22Rv1 (cell line): ENCODE results near the gene EBI3.

Source experiments
- ZFX ChIP-seq: fragments of 450-650 bp; IDR thresholded peaks from 2 replicates; pipeline ENCODE4 v1.6.1; 2017; ENCODE audit warnings: antibody characterized with exemption, borderline replicate concordance
- TF ChIP-seq, protein P1 (sequence below): fragments of 450-650 bp; IDR thresholded peaks from 2 replicates; pipeline ENCODE4 v1.5.1; 2017; ENCODE audit warnings: mild to moderate bottlenecking

DNA sequence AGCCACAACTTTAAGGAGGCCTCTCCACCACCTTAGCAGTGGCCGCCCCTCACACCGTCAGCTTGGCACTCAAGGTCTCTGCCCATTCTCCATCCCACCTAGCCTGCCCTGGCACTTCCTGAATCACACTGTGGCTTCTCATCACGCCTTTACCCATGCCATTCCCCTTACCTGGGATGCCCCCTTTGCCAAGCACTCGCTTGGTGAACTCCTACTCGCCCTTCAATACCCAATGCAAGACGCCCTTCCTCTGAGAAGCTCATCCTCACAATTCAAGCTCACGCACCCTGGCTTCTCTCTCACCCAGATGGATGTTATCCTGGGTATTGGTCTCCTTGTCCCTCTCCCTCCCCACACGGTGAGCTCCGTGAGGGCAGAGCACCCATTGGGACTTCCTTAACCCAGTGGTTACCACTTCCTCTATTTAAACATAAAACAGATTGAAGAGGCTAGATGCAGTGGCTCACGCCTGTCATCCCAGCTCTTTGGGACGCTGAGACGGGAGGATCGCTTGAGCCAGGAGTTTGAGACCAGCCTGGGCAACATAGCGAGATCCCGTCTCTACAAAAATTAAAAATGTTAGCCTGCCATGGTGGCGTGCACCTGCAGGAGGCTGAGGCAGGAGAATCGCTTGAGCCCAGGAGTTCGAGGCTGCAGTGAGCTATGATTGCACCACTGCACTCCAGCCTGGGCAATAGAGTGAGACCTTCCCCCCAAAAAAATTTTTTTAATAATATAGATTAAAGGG lies 37.1 kb downstream of the EBI3 start:
- TF ChIP-seq, protein P1, sequence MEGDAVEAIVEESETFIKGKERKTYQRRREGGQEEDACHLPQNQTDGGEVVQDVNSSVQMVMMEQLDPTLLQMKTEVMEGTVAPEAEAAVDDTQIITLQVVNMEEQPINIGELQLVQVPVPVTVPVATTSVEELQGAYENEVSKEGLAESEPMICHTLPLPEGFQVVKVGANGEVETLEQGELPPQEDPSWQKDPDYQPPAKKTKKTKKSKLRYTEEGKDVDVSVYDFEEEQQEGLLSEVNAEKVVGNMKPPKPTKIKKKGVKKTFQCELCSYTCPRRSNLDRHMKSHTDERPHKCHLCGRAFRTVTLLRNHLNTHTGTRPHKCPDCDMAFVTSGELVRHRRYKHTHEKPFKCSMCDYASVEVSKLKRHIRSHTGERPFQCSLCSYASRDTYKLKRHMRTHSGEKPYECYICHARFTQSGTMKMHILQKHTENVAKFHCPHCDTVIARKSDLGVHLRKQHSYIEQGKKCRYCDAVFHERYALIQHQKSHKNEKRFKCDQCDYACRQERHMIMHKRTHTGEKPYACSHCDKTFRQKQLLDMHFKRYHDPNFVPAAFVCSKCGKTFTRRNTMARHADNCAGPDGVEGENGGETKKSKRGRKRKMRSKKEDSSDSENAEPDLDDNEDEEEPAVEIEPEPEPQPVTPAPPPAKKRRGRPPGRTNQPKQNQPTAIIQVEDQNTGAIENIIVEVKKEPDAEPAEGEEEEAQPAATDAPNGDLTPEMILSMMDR: no peak
- no peak for TF ChIP-seq ZFX
